Lower lobe of right lung (tissue), 2 donors: Measurements from ENCODE around the gene SDK1. TPM values are rescaled to one million over a fixed set of nuclear protein-coding genes. Genes with fewer than 3 reads are reported as not detected.
A peak's percentile ranks its signal among the peaks of the same experiment; 100 is the strongest.

Source experiments
- ATAC-seq, 2 donors: fragments of 200-7000 bp; cut with Tn5 transposase; one replicate each; pipeline ENCODE4 v1.9.1; 2020 to 2022; ENCODE audit warnings: mild to moderate bottlenecking in 2 of 2, moderate library complexity in 2 of 2
- DNase-seq: peaks from one replicate; pipeline ENCODE4 v3.0.0-alpha.2; 2020
- H3K27ac ChIP-seq: fragments of 200-600 bp; one replicate; pipeline ENCODE4 v1.8.0; 2022
- H3K27me3 ChIP-seq: fragments of 200-600 bp; one replicate; pipeline ENCODE4 v1.8.0; 2022; ENCODE audit warnings: low read depth
- H3K36me3 ChIP-seq: fragments of 200-600 bp; one replicate; pipeline ENCODE4 v1.8.0; 2022; ENCODE audit warnings: mild to moderate bottlenecking
- H3K4me1 ChIP-seq: fragments of 200-600 bp; one replicate; pipeline ENCODE4 v1.8.0; 2022
- H3K4me3 ChIP-seq: fragments of 200-600 bp; one replicate; pipeline ENCODE4 v1.8.0; 2022; ENCODE audit warnings: mild to moderate bottlenecking
- H3K9me3 ChIP-seq: fragments of 200-600 bp; one replicate; pipeline ENCODE4 v1.8.0; 2022
- intact Hi-C: fragments of 100-400 bp; cut with DNase I; formaldehyde crosslinking; loops from one replicate; pipeline ENCODE4 v1.11.0; 2022
- total RNA-seq: library from RNA; stranded (reverse); fragmentation: NEBNext Ultra II Directional; extraction: Animal tissue kit (Norgen Biotek cat#: 25700); gene quantifications from one replicate; pipeline ENCODE4 v1.2.1, GENCODE V29; 2021
- TF ChIP-seq, protein P1 (sequence below): fragments of 200-600 bp; IDR thresholded peaks from one replicate; pipeline ENCODE4 v1.8.0; 2022; ENCODE audit warnings: antibody characterized with exemption, mild to moderate bottlenecking
- donor health status: DM: no; HTN: yes; CAD: no; lungs with severe emphysema.

Gene SDK1
- total RNA-seq, 1 donor from 2014 or later, result 10.0 TPM

DNA sequence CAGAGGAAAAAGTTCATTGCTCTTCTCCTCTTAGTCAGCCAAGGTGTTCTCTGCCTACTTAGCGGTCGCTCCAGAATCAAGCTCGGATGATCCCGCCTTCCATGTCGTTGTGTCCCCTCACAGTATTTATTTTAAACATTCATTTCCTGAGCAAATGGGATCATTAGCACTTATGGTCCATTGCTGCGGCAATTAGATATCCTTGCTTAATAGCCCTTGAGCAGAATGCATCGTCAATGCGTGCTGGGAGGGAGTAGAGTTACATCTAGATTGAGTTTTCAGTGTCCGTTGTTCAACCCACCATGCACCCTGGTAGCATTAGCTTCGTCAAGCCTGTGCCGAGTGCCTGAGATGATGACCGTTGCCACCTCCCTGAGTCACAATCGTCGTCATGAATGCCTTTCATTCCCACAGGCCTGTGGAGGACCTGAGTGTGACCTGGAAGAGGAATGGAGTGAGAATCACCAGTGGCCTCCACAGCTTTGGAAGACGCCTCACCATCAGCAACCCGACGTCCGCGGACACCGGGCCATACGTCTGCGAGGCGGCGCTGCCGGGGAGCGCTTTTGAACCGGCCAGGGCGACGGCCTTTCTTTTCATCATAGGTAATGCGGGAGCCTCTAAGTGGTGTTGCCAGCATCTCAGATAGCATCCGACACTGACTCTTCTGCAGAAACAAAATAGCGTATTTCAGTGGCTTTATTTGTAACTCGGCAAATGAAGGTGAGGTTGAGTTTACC lies 650.4 kb downstream of the SDK1 start:
- H3K9me3 ChIP-seq, result no peaks in the 10 kb centered on the region
- no peaks in the 10 kb centered on the region for H3K27me3 ChIP-seq
- DNase-seq (no peak), ATAC-seq (no peak)
- no peak overlapping the region for H3K4me3 ChIP-seq
- TF ChIP-seq, protein P1, sequence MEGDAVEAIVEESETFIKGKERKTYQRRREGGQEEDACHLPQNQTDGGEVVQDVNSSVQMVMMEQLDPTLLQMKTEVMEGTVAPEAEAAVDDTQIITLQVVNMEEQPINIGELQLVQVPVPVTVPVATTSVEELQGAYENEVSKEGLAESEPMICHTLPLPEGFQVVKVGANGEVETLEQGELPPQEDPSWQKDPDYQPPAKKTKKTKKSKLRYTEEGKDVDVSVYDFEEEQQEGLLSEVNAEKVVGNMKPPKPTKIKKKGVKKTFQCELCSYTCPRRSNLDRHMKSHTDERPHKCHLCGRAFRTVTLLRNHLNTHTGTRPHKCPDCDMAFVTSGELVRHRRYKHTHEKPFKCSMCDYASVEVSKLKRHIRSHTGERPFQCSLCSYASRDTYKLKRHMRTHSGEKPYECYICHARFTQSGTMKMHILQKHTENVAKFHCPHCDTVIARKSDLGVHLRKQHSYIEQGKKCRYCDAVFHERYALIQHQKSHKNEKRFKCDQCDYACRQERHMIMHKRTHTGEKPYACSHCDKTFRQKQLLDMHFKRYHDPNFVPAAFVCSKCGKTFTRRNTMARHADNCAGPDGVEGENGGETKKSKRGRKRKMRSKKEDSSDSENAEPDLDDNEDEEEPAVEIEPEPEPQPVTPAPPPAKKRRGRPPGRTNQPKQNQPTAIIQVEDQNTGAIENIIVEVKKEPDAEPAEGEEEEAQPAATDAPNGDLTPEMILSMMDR, result no peak
- H3K4me1 ChIP-seq, result no peaks in the 10 kb centered on the region
- no peak overlapping the region for H3K27ac ChIP-seq
- no peaks in the 10 kb centered on the region for H3K36me3 ChIP-seq
- intact Hi-C loops, result no loop called here

DNA sequence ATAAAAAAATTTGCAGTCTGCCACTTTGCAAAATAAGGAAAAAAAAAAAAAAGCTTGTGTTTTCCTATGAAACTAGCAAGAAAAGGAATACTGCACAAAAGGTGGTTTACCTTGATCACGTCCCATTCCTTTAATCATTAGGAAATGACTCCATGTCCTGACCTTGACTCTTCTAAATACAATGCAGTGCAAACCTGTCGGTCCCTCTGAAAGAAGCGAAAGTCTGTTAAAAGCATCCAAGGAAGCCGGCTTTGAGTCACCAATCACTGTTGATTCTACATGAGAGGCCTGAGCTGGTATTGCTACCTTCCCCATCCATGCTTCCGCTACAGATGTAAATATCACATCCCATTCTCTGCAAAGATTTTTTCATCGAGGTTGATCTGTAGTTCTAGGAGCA lies 652.1 kb downstream of the SDK1 start:
- no peak for DNase-seq
- Histone ChIP-seq H3K9me3 (no peaks in the 10 kb centered on the region), H3K27ac (no peak overlapping the region), H3K4me1 (no peaks in the 10 kb centered on the region), H3K4me3 (no peak overlapping the region), H3K36me3 (no peaks in the 10 kb centered on the region), H3K27me3 (no peaks in the 10 kb centered on the region)
- no peak for ATAC-seq
- intact Hi-C loops, result no loop called here
- TF ChIP-seq, protein P1, result no peak

DNA sequence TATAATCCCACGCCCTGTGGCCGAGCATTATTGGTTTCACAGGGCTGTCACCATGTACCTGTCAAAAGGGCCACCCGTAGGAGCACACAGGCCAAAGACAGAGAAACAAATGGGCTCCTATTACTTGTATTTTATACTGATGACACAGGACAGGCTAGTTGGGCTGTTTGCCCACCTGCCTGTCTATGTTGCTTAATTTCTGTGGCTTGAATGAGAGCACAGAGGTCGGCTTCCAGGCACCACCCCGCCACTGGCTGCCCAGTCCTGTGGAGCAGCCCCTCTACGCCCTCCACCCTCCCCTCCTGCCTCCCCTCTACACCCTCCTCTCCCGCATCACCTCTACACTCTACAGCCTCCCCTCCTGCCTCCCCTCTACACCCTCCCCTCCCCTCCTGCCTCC lies 652.9 kb downstream of the SDK1 start:
- DNase-seq, result no peak
- Histone ChIP-seq H3K36me3 (no peaks in the 10 kb centered on the region), H3K27me3 (no peaks in the 10 kb centered on the region), H3K4me3 (no peak overlapping the region), H3K9me3 (no peaks in the 10 kb centered on the region), H3K4me1 (no peaks in the 10 kb centered on the region), H3K27ac (no peak overlapping the region)
- no peak for ATAC-seq
- intact Hi-C loops, result no loop called here
- TF ChIP-seq, protein P1, result no peak

DNA sequence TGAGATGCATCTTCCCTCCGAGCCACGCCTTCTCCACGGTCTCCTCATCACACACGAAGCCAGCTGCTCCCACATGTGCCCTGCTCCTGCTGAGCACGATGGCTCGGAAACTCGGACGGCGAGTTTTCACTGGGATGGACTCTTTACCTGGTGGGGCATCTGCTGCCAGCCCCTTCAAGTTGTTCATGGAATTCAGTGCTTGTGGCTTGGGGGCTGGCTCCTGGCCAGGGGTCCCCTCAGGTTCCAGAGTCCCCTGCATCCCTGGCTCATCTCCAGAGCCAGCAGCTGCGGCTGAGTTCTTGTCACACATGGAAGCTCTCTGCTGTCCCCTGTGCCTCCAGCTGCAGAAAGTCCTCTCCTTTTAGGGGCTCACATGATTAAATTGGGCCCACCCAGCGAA lies 654.0 kb downstream of the SDK1 start:
- H3K4me3 ChIP-seq, result no peak overlapping the region
- H3K4me1 ChIP-seq, result no peaks in the 10 kb centered on the region
- H3K27ac ChIP-seq, result no peak overlapping the region
- ATAC-seq, result no peak
- intact Hi-C loops, result no loop called here
- no peaks in the 10 kb centered on the region for H3K27me3 ChIP-seq
- no peaks in the 10 kb centered on the region for H3K36me3 ChIP-seq
- H3K9me3 ChIP-seq, result no peaks in the 10 kb centered on the region
- DNase-seq, result no peak
- TF ChIP-seq, protein P1, result no peak

DNA sequence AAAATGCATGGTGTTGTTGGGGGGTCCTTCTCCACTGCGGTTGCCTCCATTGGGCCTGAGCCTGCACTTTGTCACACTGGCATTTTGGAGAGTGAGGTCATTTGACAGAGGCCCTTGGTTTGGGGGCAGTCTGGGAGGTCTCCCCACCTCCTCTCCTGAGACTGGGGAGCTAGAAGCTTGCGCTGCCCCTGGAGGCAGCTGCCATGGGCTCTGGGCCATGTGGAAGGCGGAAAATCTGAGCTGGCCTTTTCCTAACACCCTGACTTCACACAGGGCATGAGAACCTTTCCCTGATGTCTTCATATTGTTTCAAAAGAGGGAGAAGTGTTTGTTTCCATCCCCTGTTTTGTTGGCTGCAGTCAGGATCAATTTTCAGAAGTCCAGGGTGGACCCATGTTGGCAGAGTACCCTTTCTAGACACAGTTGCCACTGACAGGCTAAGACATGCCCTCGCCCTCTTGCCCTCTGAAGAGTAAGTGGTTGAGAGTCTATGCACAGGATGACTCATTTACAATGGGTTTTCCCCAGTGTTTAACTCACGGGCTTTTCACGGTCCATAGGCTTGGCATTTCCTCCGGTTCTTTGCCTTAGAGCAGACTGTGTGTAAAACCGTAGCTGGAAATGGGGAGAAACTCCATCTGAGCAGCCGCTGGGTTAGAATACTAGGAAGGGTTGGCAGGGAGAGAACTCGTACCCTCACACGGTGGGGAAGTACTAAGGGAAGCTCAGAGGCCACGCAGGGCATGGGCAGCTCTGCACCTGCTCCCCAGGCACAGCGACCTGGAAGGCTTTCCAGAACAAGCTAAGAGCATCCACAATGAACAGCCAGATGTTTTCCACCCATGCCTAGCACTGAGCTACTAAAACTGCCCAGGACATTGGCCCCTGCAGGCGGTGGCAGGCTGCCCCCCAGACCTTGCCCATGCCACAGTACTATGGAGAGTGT lies 655.0 kb downstream of the SDK1 start:
- DNase-seq (no peak), ATAC-seq (peak in 1 of 2 donors; percentile 55)
- H3K4me1 ChIP-seq, result no peaks in the 10 kb centered on the region
- no peak overlapping the region for H3K4me3 ChIP-seq
- no peak overlapping the region for H3K27ac ChIP-seq
- TF ChIP-seq, protein P1, result no peak
- intact Hi-C loops, result no loop called here
- no peaks in the 10 kb centered on the region for H3K36me3 ChIP-seq
- H3K9me3 ChIP-seq, result no peaks in the 10 kb centered on the region
- no peaks in the 10 kb centered on the region for H3K27me3 ChIP-seq
